Panc1 (cell line): Measurements from ENCODE around the gene FGF19. TPM values are rescaled to one million over a fixed set of nuclear protein-coding genes. Genes with fewer than 3 reads are reported as not detected.

ENCODE experiments used
- ATAC-seq: fragments of 200-7000 bp; cut with Tn5 transposase; 2 replicates; pipeline ENCODE4 v1.9.1; 2020; ENCODE audit warnings: mild to moderate bottlenecking, moderate library complexity
- BruUV-seq: library from RNA; stranded (reverse); fragments of 400-500 nt; replicated peaks from 2 replicates; lab custom pipeline; 2021; lab: Mats Ljungman, UMichigan
- CTCF ChIA-PET: fragments of 300-600 bp; sonication (Branson Sonifier 250); formaldehyde crosslinking; loops from one replicate; lab custom pipeline; 2022; ENCODE audit warnings: antibody characterized with exemption; lab: Charles Lee
- POLR2A ChIA-PET: fragments of 300-600 bp; sonication (Branson Sonifier 250); formaldehyde crosslinking; loops from one replicate; lab custom pipeline; 2022; ENCODE audit warnings: antibody characterized with exemption; lab: Charles Lee
- DNase-seq: peaks from one replicate; pipeline ENCODE4 v3.0.0-alpha.2; 2010; ENCODE audit warnings: low read depth, low spot score
- H3K27ac ChIP-seq: 2 replicates; pipeline ENCODE4 v1.5.1; 2011; ENCODE audit warnings: mild to moderate bottlenecking, low read length, inconsistent platforms
- H3K27me3 ChIP-seq: fragments of 200-500 bp; sonication (Bioruptor generic); 2 replicates; pipeline ENCODE4 v1.6.0; 2014; ENCODE audit warnings: low read length, inconsistent platforms; ENCODE audit not compliant: control insufficient read depth, insufficient read depth
- H3K36me3 ChIP-seq: fragments of 200-500 bp; sonication (Bioruptor generic); 2 replicates; pipeline ENCODE4 v1.5.1; 2014; ENCODE audit warnings: inconsistent platforms, mild to moderate bottlenecking, low read length, moderate library complexity; ENCODE audit not compliant: control insufficient read depth, insufficient read depth
- H3K4me1 ChIP-seq: 2 replicates; pipeline ENCODE4 v1.5.1; 2011; ENCODE audit warnings: inconsistent platforms, mild to moderate bottlenecking, low read length, moderate library complexity; ENCODE audit not compliant: control insufficient read depth, insufficient read depth
- H3K4me3 ChIP-seq, 2 experiments: 2 replicates each; pipeline ENCODE4 v1.5.1; 2011 to 2012; ENCODE audit warnings: low read depth in 2 of 2, low read length in 2 of 2, mild to moderate bottlenecking in 2 of 2, inconsistent platforms in 1 of 2, moderate library complexity in 1 of 2
- H3K9me3 ChIP-seq: fragments of 200-500 bp; sonication (Bioruptor generic); 2 replicates; pipeline ENCODE4 v1.5.1; 2014; ENCODE audit warnings: low read depth, mild to moderate bottlenecking, inconsistent platforms, low read length, moderate library complexity; ENCODE audit not compliant: control insufficient read depth, insufficient read depth
- POLR2AphosphoS5 ChIP-seq: IDR thresholded peaks from 2 replicates; pipeline ENCODE4 v1.6.1; 2012; ENCODE audit warnings: mild to moderate bottlenecking, low read depth, low read length, moderate library complexity
- SIN3A ChIP-seq: IDR thresholded peaks from 2 replicates; pipeline ENCODE4 v1.6.1; 2012; ENCODE audit warnings: low read depth, mild to moderate bottlenecking, low read length, moderate library complexity, borderline replicate concordance; ENCODE audit not compliant: insufficient read depth
- TCF7L2 ChIP-seq: IDR thresholded peaks from 2 replicates; pipeline ENCODE4 v1.6.1; 2011; ENCODE audit warnings: mild to moderate bottlenecking, low read depth, low read length, inconsistent platforms
- in situ Hi-C: cut with HindIII; loops from 2 replicates; pipeline ENCODE4 v1.10.0; 2016; ENCODE audit warnings: low sequenced_read_pairs, low pct_unique_long_range_greater_than_20kb
- intact Hi-C: fragments of 100-400 bp; cut with micrococcal nuclease; formaldehyde crosslinking; loops from one replicate; pipeline ENCODE4 v1.10.0; 2022; ENCODE audit not compliant: unreplicated experiment
- total RNA-seq: library from RNA; stranded (reverse); gene quantifications from one replicate; pipeline ENCODE4 v1.2.1, GENCODE V29; 2021; ENCODE audit not compliant: unreplicated experiment
- TF ChIP-seq, protein P1 (sequence below), 2 experiments: IDR thresholded peaks; 2 replicates each; pipeline ENCODE4 v1.6.1; 2011 to 2012; ENCODE audit warnings: low read depth in 2 of 2, control low read depth in 1 of 2, low read length in 1 of 2, mild to moderate bottlenecking in 1 of 2, moderate library complexity in 1 of 2; ENCODE audit not compliant: insufficient read depth in 1 of 2
- TF ChIP-seq, protein P2 (sequence below): fragments of 450-650 bp; IDR thresholded peaks from 2 replicates; pipeline ENCODE4 v1.5.1; 2017; ENCODE audit warnings: mild to moderate bottlenecking

The FGF19 gene
- total RNA-seq, 1 experiment from 2014 or later: not detected

DNA sequence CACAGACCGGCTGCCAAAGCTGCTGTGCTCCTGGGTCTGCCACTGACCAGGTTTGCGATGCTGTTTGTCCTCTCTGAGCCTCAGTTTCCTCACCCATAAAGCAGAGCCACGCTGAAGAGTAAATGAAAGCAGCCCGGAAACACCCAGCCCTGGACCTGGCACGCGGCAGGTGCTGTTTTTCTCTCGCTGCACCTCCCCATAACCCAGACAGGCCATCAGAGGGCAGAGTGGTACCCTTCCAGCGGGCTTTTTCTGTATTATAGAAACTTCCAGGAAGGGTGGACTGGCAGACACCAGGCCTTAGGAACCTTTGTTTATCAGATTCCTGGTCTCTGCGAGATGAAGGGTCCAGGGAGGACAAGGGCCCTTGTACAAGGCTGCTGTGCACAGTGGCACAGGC is 17.9 kb upstream of the FGF19 start:
- ATAC-seq (peak; percentile 72), DNase-seq (no peak)
- CTCF ChIA-PET: no interaction called here
- POLR2A ChIA-PET: no interaction called here
- intact Hi-C loops (no loop called here), in situ Hi-C loops (no loop called here)
- Histone ChIP-seq H3K4me3 (no peak overlapping the region), H3K4me1 (no peaks in the 10 kb centered on the region), H3K36me3 (no peaks in the 10 kb centered on the region), H3K27me3 (peaks cover 16% of the 10 kb centered on the region), H3K9me3 (no peaks in the 10 kb centered on the region), H3K27ac (no peak overlapping the region)
- BruUV-seq: no TSS peak
- TF ChIP-seq TCF7L2 (no peak), POLR2AphosphoS5 (no peak), SIN3A (no peak)
- TF ChIP-seq, protein P1, sequence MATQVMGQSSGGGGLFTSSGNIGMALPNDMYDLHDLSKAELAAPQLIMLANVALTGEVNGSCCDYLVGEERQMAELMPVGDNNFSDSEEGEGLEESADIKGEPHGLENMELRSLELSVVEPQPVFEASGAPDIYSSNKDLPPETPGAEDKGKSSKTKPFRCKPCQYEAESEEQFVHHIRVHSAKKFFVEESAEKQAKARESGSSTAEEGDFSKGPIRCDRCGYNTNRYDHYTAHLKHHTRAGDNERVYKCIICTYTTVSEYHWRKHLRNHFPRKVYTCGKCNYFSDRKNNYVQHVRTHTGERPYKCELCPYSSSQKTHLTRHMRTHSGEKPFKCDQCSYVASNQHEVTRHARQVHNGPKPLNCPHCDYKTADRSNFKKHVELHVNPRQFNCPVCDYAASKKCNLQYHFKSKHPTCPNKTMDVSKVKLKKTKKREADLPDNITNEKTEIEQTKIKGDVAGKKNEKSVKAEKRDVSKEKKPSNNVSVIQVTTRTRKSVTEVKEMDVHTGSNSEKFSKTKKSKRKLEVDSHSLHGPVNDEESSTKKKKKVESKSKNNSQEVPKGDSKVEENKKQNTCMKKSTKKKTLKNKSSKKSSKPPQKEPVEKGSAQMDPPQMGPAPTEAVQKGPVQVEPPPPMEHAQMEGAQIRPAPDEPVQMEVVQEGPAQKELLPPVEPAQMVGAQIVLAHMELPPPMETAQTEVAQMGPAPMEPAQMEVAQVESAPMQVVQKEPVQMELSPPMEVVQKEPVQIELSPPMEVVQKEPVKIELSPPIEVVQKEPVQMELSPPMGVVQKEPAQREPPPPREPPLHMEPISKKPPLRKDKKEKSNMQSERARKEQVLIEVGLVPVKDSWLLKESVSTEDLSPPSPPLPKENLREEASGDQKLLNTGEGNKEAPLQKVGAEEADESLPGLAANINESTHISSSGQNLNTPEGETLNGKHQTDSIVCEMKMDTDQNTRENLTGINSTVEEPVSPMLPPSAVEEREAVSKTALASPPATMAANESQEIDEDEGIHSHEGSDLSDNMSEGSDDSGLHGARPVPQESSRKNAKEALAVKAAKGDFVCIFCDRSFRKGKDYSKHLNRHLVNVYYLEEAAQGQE (IDR thresholded peaks at IDR 0.05; ENCODE audit: insufficient read depth in 1 of 2, low read depth in 2 of 2, low read length in 1 of 2): no peak
- TF ChIP-seq, protein P2, sequence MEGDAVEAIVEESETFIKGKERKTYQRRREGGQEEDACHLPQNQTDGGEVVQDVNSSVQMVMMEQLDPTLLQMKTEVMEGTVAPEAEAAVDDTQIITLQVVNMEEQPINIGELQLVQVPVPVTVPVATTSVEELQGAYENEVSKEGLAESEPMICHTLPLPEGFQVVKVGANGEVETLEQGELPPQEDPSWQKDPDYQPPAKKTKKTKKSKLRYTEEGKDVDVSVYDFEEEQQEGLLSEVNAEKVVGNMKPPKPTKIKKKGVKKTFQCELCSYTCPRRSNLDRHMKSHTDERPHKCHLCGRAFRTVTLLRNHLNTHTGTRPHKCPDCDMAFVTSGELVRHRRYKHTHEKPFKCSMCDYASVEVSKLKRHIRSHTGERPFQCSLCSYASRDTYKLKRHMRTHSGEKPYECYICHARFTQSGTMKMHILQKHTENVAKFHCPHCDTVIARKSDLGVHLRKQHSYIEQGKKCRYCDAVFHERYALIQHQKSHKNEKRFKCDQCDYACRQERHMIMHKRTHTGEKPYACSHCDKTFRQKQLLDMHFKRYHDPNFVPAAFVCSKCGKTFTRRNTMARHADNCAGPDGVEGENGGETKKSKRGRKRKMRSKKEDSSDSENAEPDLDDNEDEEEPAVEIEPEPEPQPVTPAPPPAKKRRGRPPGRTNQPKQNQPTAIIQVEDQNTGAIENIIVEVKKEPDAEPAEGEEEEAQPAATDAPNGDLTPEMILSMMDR: no peak

DNA sequence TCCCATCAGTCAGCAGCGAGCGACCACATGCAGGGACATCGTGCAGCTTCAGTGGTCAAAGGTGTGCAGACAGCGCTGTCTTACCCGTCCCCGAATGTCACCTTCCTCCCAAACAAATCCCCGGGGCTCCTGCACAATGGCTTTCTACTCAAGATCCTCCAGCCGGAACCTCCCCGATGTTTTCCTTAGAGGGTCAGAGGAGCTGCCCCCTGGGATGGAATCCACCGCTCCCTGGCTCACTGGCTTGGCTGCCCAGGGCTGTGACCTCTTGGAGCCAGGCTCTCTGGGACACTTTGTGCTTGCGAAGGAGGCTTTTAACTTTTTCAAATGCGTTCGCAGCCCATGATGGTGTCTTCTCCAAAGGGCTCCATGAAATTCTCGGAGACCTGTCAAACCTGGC is 17.3 kb upstream of the FGF19 start:
- DNase-seq (no peak), ATAC-seq (no peak)
- Histone ChIP-seq H3K27me3 (peaks cover 16% of the 10 kb centered on the region), H3K27ac (no peak overlapping the region), H3K36me3 (no peaks in the 10 kb centered on the region), H3K4me3 (no peak overlapping the region), H3K9me3 (no peaks in the 10 kb centered on the region), H3K4me1 (no peaks in the 10 kb centered on the region)
- ChIA-PET CTCF (interaction anchor here (0.7 kb wide), 1 partner anchor 158 kb away, joined by 3 read pairs; no protein-coding TSS in a partner anchor), POLR2A (no interaction called here)
- no peak for TF ChIP-seq POLR2AphosphoS5
- intact Hi-C loops: no loop called here
- in situ Hi-C loops: no loop called here
- BruUV-seq: no TSS peak

DNA sequence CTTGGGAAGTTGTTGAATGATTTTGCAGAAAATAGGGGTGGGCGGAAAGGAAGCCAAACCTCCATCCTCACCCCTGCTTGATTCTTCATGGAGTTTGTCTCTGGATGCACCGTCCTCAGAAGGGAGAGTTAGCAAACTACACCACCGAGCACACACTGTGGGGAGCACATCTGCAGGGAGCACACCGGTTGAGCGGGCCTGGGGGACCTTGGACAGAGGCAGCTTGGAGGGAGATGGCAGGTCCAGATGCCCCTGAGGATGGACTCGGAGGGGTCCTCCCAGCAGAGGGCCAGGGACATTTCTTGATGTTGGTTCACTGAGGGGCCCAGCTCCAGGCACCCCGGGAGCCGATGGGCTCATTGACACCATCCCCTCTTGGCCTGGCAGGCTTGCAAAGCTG is 15.1 kb upstream of the FGF19 start:
- H3K27ac ChIP-seq: no peak overlapping the region
- DNase-seq (no peak), ATAC-seq (no peak)
- H3K27me3 ChIP-seq: peaks cover 16% of the 10 kb centered on the region; the same call in 1 of the 2 replicates
- ChIA-PET CTCF (interaction anchor here (1.1 kb wide), 1 partner anchor 79 kb away, joined by 4 read pairs; no protein-coding TSS in a partner anchor), POLR2A (no interaction called here)
- H3K36me3 ChIP-seq: no peaks in the 10 kb centered on the region
- no peaks in the 10 kb centered on the region for H3K9me3 ChIP-seq
- H3K4me1 ChIP-seq: no peaks in the 10 kb centered on the region
- TF ChIP-seq TCF7L2: no peak
- TF ChIP-seq, protein P1 (IDR thresholded peaks at IDR 0.05; ENCODE audit: insufficient read depth in 1 of 2, low read depth in 2 of 2, low read length in 1 of 2): 0 out of 4 replicates have a peak, but pooled peaks of 1 of the 2 experiments have one; percentile 36
- H3K4me3 ChIP-seq: no peak overlapping the region
- in situ Hi-C loops (no loop called here), intact Hi-C loops (no loop called here)
- BruUV-seq: no TSS peak
